Coronary artery (tissue), 2 donors: Measurements from ENCODE around the gene FHL2.

ENCODE experiments used
- DNase-seq: peaks from one replicate; pipeline ENCODE4 v3.0.0-alpha.2; 2017; ENCODE audit warnings: low spot score
- H3K27ac ChIP-seq, 2 donors: fragments of 200-600 bp; sonication (generic); one replicate each; pipeline ENCODE4 v1.5.1; 2016 to 2019
- H3K4me3 ChIP-seq: fragments of 200-600 bp; sonication (generic); 2 replicates; pipeline ENCODE4 v1.5.1; 2016; ENCODE audit warnings: mild to moderate bottlenecking, moderate library complexity
- CTCF ChIP-seq: fragments of 200-600 bp; sonication (generic); IDR thresholded peaks from one replicate; pipeline ENCODE4 v1.5.1; 2019; ENCODE audit warnings: antibody characterized with exemption

Gene FHL2

DNA sequence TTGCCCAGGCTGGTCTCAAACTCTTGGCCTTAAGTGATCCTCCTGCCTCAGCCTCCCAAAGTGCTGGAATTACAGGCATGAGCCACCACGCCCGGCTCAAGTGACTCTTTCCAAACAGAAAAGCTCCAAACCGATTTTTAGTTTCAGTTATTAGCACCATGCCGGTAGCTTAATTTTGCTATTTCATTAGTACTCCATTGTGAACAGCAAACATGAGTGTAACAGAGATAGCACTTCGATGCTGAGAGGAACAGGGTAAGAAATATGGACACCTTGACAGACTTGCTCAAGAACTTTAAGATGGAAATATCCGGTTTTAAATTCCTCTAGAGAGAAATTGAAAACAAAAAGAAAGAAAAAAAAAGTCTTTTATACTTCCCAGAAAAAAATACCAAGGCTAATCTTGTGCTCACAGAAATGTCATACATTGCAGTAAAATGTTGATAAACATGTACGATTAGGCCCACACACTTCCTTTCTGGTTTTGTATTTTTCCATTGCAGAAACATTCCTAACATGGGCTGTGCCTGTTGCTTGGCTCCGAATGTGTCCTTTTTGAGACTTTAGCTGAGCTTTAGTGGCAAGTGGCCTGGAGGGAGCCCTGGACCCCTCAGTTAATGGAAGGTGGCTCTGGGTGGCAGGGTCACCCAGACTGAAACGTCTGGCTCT is 18.3 kb downstream of the FHL2 start:
- Histone ChIP-seq H3K4me3 (no peak overlapping the region), H3K27ac (peak overlapping the region; percentile 54 to 71)
- DNase-seq: peak; percentile 69
- no peak for TF ChIP-seq CTCF

DNA sequence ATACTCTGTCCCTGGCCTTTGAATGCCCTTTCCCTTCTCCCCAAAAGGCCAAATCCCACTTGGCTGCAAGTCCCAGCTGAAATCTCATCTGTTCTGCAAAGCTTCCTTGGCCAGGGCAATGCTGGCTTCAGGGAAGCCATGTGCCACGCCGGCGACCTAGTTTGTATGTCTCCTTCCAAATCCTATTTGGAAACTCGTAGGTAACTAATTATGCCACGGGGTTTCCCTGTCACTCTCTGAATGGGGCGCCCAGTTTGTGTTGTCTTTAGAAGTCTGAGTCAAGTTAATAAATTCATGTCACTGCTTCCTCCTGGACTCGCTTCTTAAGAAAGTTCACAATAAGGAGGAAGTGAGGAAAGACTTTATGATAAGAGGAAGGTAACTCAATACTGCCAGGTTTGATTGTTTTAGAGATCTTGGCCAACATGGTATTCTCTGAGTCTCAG is 19.1 kb downstream of the FHL2 start:
- peak; percentile 63 for DNase-seq
- H3K4me3 ChIP-seq: no peak overlapping the region
- TF ChIP-seq CTCF: no peak
- H3K27ac ChIP-seq: peak overlapping the region in 1 of 2 donors; percentile 71

DNA sequence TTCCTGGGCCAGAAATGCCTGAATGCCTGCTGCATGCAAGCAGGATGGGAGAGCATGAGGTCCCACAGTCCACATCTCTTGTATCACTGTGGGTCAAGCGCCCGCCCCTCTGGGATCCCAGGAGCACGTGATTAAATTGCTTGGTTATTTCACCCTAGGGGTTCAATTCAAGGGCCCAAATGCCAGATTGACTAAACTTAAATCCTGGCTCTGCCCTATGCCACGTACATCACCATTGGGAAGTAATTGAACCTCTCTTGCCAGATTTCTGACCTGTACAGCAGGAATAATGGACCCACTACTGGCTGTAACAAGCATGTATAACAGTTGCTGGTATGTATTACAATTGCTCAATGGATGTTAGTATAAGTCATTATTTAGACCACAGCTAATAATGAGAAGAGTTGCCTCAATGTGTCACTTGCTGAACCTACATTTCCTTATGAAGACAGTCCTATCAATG is 19.9 kb downstream of the FHL2 start:
- TF ChIP-seq CTCF: no peak
- H3K27ac ChIP-seq: no peak overlapping the region
- H3K4me3 ChIP-seq: no peak overlapping the region
- DNase-seq: peak; percentile 49

GRCh38 chr2:105378276-105378840 is 20.5 kb downstream of the FHL2 start:
- no peak for DNase-seq
- no peak overlapping the region for H3K4me3 ChIP-seq
- no peak for TF ChIP-seq CTCF
- no peak overlapping the region for H3K27ac ChIP-seq

- H3K27ac ChIP-seq: no peak overlapping the region
- no peak overlapping the region for H3K4me3 ChIP-seq
- no peak for DNase-seq
- TF ChIP-seq CTCF: no peak
These were observed 21.0 kb downstream of the FHL2 start for GRCh38 chr2:105377871-105378270.

- TF ChIP-seq CTCF: no peak
- peak overlapping the region in 1 of 2 donors; percentile 89 for H3K27ac ChIP-seq
- no peak overlapping the region for H3K4me3 ChIP-seq
- DNase-seq: no peak
These were observed 22.0 kb downstream of the FHL2 start for GRCh38 chr2:105376789-105377240.

GRCh38 chr2:105376010-105376409 is 22.8 kb downstream of the FHL2 start:
- no peak for TF ChIP-seq CTCF
- Histone ChIP-seq H3K4me3 (no peak overlapping the region), H3K27ac (peak overlapping the region in 1 of 2 donors; percentile 89)
- no peak for DNase-seq
